WI38 (cell line): Measurements from ENCODE around the gene CDK15.
"Not testable (repeated sequence)": the region's sequence is repeated elsewhere in the genome, so short reads cannot be mapped to it uniquely, and the experiment has no call there.

ENCODE experiments used
- H3K4me3 ChIP-seq: 2 replicates; pipeline ENCODE4 v1.5.1; 2011; ENCODE audit warnings: low read depth, mild to moderate bottlenecking, control low read depth, low read length
- TF ChIP-seq, protein P1 (sequence below): IDR thresholded peaks from 2 replicates; pipeline ENCODE4 v1.5.1; 2012; ENCODE audit warnings: low read depth, mild to moderate bottlenecking, control low read depth, low read length

CDK15 gene

DNA sequence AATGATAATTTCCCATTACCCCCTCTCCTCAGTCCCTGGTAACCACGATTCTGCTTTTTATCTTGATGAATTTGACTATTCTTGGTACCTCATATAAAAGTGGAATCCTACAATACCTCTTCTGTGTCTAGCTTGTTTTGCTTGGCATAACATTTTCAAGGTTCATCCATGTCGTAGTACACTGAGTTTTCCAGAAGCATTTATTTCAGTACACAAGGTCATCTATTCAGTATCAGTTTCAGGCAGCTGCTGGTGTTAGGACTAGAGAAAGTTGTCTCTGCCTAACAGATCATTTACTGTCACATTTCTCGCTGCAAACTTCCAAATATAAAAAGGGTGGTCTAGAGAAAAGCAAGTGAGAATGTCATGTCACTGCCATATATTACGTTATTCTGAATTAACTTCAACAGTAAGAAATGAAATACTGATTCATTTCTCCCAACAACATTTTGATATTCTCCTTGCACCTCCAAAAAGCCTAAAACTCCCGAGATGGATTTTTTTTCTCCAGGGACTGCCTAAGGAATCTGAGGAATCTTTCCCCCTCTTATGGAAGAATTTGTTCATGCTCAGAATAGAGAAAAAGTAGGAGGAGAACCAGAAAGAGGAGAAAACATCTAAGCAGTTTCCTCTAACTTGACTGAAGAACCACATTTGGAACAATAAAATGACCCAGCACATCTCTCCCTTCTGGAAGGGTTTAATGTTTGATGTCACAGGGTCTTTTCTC, 36.0 kb downstream of the CDK15 start:
- H3K4me3 ChIP-seq: no peak overlapping the region
- TF ChIP-seq, protein P1, sequence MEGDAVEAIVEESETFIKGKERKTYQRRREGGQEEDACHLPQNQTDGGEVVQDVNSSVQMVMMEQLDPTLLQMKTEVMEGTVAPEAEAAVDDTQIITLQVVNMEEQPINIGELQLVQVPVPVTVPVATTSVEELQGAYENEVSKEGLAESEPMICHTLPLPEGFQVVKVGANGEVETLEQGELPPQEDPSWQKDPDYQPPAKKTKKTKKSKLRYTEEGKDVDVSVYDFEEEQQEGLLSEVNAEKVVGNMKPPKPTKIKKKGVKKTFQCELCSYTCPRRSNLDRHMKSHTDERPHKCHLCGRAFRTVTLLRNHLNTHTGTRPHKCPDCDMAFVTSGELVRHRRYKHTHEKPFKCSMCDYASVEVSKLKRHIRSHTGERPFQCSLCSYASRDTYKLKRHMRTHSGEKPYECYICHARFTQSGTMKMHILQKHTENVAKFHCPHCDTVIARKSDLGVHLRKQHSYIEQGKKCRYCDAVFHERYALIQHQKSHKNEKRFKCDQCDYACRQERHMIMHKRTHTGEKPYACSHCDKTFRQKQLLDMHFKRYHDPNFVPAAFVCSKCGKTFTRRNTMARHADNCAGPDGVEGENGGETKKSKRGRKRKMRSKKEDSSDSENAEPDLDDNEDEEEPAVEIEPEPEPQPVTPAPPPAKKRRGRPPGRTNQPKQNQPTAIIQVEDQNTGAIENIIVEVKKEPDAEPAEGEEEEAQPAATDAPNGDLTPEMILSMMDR: no peak

DNA sequence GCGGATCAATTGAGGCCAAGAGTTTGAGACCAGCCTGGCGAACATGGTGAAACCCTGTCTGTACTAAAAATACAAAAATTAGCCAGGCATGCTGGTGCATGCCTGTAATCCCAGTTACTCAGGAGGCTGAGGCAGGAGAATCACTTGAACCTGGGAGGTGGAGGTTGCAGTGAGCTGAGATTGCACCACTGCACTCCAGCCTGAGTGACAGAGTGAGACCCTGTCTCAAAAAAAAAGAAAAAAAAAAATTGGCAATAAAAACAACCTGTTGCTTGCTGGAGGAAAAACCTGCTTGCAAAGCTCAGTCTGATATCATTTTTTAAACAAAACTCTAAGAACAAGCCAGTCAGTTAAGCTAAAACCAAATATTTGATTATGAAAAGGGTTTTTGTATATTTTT, 38.6 kb downstream of the CDK15 start:
- not testable (repeated sequence) for H3K4me3 ChIP-seq

DNA sequence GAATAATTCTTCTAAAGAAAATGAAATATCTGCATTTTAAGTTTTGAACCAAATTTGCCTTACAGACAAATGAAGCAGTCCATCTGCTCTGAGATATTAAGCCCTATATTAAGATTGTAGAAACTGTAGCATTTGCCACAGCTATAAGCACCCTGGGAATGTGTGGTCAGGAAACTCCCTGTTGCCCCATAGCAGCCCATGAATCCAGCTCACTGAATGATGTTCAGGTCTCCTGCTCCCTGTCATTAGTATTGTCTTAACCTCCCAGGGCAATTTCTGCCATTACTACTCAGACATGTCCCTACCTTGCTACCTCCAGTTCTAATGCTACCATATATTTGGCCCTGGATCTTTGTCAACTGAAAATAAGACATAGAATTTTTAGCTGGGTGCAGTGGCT, 41.1 kb downstream of the CDK15 start:
- TF ChIP-seq, protein P1: no peak

DNA sequence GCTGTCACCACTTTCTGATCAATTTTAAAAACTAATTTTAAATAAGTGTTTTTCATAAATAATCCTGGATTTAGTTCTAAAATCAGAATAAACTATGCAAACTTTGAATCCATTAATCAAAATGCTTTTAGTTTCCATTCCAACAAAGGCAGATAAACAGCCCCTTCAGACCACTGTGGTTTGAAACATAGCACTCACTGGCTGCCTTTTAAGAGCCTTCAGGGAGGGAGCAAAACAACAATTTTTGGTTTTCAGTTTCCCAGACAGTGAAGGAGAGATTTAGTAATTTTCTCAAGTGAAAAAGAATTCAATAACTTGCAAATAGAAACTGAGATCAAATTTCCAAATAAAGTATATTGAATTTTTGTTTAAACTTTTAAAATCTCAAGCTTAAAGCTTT, 46.1 kb downstream of the CDK15 start:
- H3K4me3 ChIP-seq: no peak overlapping the region
- TF ChIP-seq, protein P1: no peak

More for the DNA sequence above, 41.1 kb downstream of the CDK15 start:
- no peak overlapping the region for H3K4me3 ChIP-seq

DNA sequence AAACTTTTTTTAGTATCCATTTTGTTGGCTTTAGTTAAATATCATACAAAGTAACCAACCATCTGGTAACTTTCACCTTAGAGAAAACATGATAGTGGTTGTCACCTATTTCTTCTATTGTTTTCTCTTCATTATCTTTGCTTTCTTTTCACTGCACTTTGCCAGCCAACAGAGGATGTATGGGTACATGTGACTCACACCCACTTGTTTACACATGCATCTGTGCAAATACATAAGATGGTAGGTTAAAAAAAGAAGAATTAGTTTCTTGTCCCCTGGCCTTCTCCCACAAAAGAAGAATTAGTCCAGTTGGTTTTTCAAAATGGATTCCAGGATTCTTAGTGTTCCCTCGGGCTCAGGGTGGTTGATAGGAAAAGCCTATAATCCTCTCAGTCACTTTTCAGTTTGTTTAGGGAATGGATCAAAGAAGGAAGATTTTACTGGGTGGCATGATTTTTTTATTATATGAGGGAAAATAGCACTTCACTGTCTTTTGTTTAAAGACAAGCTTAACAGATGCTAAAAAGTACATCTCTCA, 46.6 kb downstream of the CDK15 start:
- no peak overlapping the region for H3K4me3 ChIP-seq
- TF ChIP-seq, protein P1: no peak

DNA sequence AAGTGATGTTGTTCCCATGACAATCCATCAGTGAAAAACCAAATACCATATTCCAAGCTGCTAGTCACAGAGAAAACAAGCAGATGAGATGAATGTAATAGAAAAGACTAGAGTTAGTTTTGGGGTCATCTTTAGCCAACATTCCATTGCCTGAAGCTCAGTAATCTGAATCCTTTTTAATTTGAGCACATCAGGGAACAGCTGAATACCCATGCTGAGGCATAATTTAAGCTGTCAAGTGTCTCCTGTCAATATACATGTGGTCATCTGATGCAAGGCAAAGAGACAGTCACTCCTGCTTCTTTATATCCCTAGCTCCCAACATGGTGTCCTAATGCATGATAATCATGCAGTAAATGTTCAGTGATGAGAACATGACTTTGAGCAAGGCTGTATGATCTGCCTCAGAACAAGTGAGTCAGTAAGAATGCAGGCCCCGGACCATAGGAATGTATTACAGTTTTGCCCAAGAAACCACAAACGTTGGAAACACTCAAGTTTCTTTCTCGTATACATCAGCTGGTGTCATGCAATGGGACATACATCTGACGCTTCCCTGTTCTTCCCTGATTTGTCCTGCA, 48.0 kb downstream of the CDK15 start:
- TF ChIP-seq, protein P1: no peak
- peak overlapping the region; percentile 51 for H3K4me3 ChIP-seq

DNA sequence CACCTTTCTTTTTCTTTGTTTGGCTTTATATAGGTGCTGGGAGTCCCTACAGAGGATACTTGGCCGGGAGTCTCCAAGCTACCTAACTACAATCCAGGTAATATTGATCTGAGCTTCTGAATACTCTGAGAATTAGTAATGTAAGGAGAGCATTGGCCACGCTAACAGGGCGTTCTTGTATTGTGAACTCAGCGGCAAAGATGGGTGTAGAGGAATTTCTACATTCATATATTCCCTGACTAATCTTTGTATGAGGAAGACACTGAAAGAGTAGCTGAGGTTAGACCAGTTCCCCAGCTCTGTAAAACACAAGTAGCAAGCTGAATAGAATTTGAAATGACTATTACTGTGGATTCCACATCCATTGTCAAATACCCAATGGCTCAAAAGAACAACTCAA, 48.5 kb downstream of the CDK15 start:
- H3K4me3 ChIP-seq: peak overlapping the region; percentile 51
- TF ChIP-seq, protein P1: no peak
